ENCODE data around the gene HSPB9. TPM values are rescaled to one million over a fixed set of nuclear protein-coding genes. Genes with fewer than 3 reads are reported as not detected.

HSPB9 gene
- total and polyA plus RNA-seq, 10 of the 15 experiments (the other 5 are each of a cell fraction or from before 2014, with no cell fraction given), result 0.04 to 0.40 (median 0.11) TPM; not detected in 7

DNA sequence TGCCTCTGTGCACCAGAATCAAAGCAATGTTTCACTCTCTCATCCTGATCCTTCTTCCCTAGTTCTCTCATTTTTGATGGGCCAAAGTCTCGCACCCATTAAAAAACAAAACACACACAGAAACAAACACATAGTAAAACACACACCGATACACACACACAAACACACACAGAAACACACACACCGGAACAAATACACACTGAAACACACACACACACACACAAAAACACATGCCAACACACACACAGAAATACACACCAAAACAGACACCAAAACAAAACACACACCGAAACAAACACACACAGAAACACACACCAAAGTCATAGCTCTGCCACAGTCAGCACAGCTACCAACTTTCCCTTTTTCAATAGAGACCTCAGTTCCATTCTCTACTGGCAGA is 8.6 kb downstream of the HSPB9 start:
- no peak overlapping the region for H3K27ac ChIP-seq (ENCODE audit: control insufficient read depth, insufficient read depth)
- peaks cover 18% of the 10 kb centered on the region; the same call in 1 of the 2 replicates for H4K20me1 ChIP-seq (ENCODE audit: control insufficient read depth, insufficient read depth)
- ATAC-seq (no peak), DNase-seq (ENCODE audit: low read depth, low spot score) (no peak), FAIRE-seq (no peak)
- 97% methylated on average over 4 of the region's 4 CpGs for WGBS (ENCODE audit: insufficient coverage, insufficient replicate concordance, low lambda C conversion rate, missing lambda C conversion rate)
- SMC1A ChIA-PET (ENCODE audit: uncharacterized antibody, unreplicated experiment), result interaction anchor here (0.8 to 1.8 kb wide), 3 partner anchors 11 to 50 kb away, joined by 4 to 7 read pairs (median 6); partner anchors contain the start of gene KAT2A
- H3K36me3 ChIP-seq (ENCODE audit: control insufficient read depth in 2 of 2, insufficient read depth in 2 of 2, low read length in 1 of 2), result peaks cover 27 to 41% of the 10 kb centered on the region in 2 experiments
- intact Hi-C loops (cut with micrococcal nuclease; ENCODE audit: unreplicated experiment), result no loop called here
- RAD21 ChIA-PET (ENCODE audit: unreplicated experiment), result interaction anchor here (0.6 kb wide), 1 partner anchor 29 kb away, joined by 3 read pairs; no protein-coding TSS in a partner anchor
- no peaks in the 10 kb centered on the region for H3K27me3 ChIP-seq (replicated peaks in 1 of 2; ENCODE audit: control insufficient read depth in 2 of 2, insufficient read depth in 2 of 2, low read length in 1 of 2)
- POLR2A ChIA-PET, result interaction anchor here (1.3 to 1.9 kb wide), 3 partner anchors 10 to 50 kb away, joined by 3 to 5 read pairs (median 3); partner anchors contain the start of gene KAT2A
- H3K9ac ChIP-seq (ENCODE audit: control insufficient read depth, insufficient read depth, low read length), result no peak overlapping the region
- 0 out of 2 replicates have a peak, but pooled peaks have one; percentile 30 for TF ChIP-seq HDGF (IDR thresholded peaks at IDR 0.05)
- TF ChIP-seq, protein P1, sequence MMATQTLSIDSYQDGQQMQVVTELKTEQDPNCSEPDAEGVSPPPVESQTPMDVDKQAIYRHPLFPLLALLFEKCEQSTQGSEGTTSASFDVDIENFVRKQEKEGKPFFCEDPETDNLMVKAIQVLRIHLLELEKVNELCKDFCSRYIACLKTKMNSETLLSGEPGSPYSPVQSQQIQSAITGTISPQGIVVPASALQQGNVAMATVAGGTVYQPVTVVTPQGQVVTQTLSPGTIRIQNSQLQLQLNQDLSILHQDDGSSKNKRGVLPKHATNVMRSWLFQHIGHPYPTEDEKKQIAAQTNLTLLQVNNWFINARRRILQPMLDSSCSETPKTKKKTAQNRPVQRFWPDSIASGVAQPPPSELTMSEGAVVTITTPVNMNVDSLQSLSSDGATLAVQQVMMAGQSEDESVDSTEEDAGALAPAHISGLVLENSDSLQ (IDR thresholded peaks at IDR 0.05), result no peak
- no peaks in the 10 kb centered on the region for H3K9me3 ChIP-seq (replicated peaks; ENCODE audit: control insufficient read depth, insufficient read depth, low read length)
- H3K4me3 ChIP-seq, result no peak overlapping the region
- H3K79me2 ChIP-seq (ENCODE audit: control insufficient read depth, insufficient read depth, low read length), result peaks cover 28% of the 10 kb centered on the region
- in situ Hi-C loops (cut with MboI), result no loop called here
- CTCF ChIA-PET, result interaction anchor here (1.3 to 4.3 kb wide), 2 partner anchors 50 to 54 kb away, joined by 3 to 31 read pairs; partner anchors contain the start of genes HCRT and KCNH4
- H3K4me2 ChIP-seq (ENCODE audit: control insufficient read depth, insufficient read depth), result no peak overlapping the region
- no peak overlapping the region for H2AFZ ChIP-seq (ENCODE audit: control insufficient read depth, low read depth, low read length)
- peaks cover 24% of the 10 kb centered on the region for H3K4me1 ChIP-seq (ENCODE audit: control insufficient read depth, insufficient read depth, low read length)
- BruUV-seq (replicated peaks), result no TSS peak

- intact Hi-C loops (cut with micrococcal nuclease; ENCODE audit: unreplicated experiment), result no loop called here
- Histone ChIP-seq H4K20me1 (ENCODE audit: control insufficient read depth, insufficient read depth) (peaks cover 22% of the 10 kb centered on the region; the same call in 1 of the 2 replicates), H2AFZ (ENCODE audit: control insufficient read depth, low read depth, low read length) (no peak overlapping the region), H3K79me2 (ENCODE audit: control insufficient read depth, insufficient read depth, low read length) (peaks cover 32% of the 10 kb centered on the region), H3K9me3 (replicated peaks; ENCODE audit: control insufficient read depth, insufficient read depth, low read length) (no peaks in the 10 kb centered on the region), H3K4me2 (ENCODE audit: control insufficient read depth, insufficient read depth) (no peak overlapping the region), H3K27ac (ENCODE audit: control insufficient read depth, insufficient read depth) (peak overlapping the region; percentile 7; the same call in 1 of the 2 replicates), H3K9ac (ENCODE audit: control insufficient read depth, insufficient read depth, low read length) (no peak overlapping the region), H3K27me3 (replicated peaks in 1 of 2; ENCODE audit: control insufficient read depth in 2 of 2, insufficient read depth in 2 of 2, low read length in 1 of 2) (no peaks in the 10 kb centered on the region), H3K4me1 (ENCODE audit: control insufficient read depth, insufficient read depth, low read length) (peaks cover 25% of the 10 kb centered on the region), H3K36me3 (ENCODE audit: control insufficient read depth in 2 of 2, insufficient read depth in 2 of 2, low read length in 1 of 2) (peaks cover 30 to 37% of the 10 kb centered on the region in 2 experiments), H3K4me3 (no peak overlapping the region)
- WGBS (ENCODE audit: insufficient coverage, insufficient replicate concordance, low lambda C conversion rate, missing lambda C conversion rate), result 37% methylated on average over 4 of the region's 4 CpGs
- FAIRE-seq (no peak), DNase-seq (ENCODE audit: low read depth, low spot score) (no peak), ATAC-seq (no peak)
- in situ Hi-C loops (cut with MboI), result no loop called here
- RAD21 ChIA-PET (ENCODE audit: unreplicated experiment), result no interaction called here
- TF ChIP-seq HDAC2 (IDR thresholded peaks at IDR 0.05) (no peak), E2F8 (IDR thresholded peaks at IDR 0.05; ENCODE audit: low read depth, partially characterized antibody) (no peak), FOS (IDR thresholded peaks at IDR 0.05; ENCODE audit: borderline replicate concordance, extremely low read depth, insufficient read length) (no peak), JUND (IDR thresholded peaks at IDR 0.05; ENCODE audit: low read depth, low read length) (no peak), MYC (IDR thresholded peaks at IDR 0.05; ENCODE audit: insufficient read depth, insufficient read length, insufficient replicate concordance, low read length, severe bottlenecking) (no peak), BCL11A (IDR thresholded peaks at IDR 0.05; ENCODE audit: low read depth, low read length) (no peak), NBN (IDR thresholded peaks at IDR 0.05) (no peak), BACH1 (IDR thresholded peaks at IDR 0.05; ENCODE audit: borderline replicate concordance) (no peak), BMI1 (IDR thresholded peaks at IDR 0.05; ENCODE audit: borderline replicate concordance) (no peak)
- SMC1A ChIA-PET (ENCODE audit: uncharacterized antibody, unreplicated experiment), result interaction anchor here (1.0 to 1.8 kb wide), 5 partner anchors 11 to 169 kb away, joined by 3 to 6 read pairs (median 4); no protein-coding TSS in a partner anchor
- CTCF ChIA-PET, result interaction anchor here (1.4 to 4.3 kb wide), 3 partner anchors 13 to 168 kb away, joined by 4 to 31 read pairs (median 5); partner anchors contain the start of gene KCNH4
- POLR2A ChIA-PET, result interaction anchor here (0.8 to 1.5 kb wide), 3 partner anchors 11 to 166 kb away, joined by 3 to 5 read pairs (median 3); partner anchors contain the start of genes CNP and KAT2A
- no TSS peak for BruUV-seq (replicated peaks)
Measured at GRCh38 chr17:42131981-42132432, 9.4 kb downstream of the HSPB9 start.
